GM19438 (cell line): ENCODE measurements around the gene PIP5K1B.
A peak's percentile ranks its signal among the peaks of the same experiment; 100 is the strongest.

Experiments used
- ATAC-seq: cut with Tn5 transposase; IDR thresholded peaks from one replicate; pipeline ENCODE4 v1.9.1; 2021; ENCODE audit warnings: low read depth; ENCODE audit not compliant: unreplicated experiment

Gene PIP5K1B

DNA sequence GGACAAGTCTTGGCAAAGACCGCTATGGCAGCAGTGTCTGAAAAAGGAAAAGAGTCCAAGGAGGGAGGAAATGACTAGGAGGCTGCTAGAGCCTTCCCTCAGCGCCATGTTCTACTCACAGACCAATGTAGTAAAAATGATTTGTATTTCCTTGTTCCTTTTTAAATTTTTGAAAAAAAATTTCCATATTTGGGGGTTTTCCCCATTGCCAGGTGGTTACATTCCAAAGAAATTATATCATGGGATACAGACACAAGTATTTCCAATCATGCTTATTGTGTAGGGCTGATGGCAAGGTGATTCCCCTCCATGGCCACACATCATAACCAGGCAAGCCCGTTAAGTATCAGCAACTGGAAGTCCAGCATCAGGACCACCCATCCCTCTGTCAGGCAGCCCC, 138.2 kb downstream of the PIP5K1B start:
- no peak for ATAC-seq

DNA sequence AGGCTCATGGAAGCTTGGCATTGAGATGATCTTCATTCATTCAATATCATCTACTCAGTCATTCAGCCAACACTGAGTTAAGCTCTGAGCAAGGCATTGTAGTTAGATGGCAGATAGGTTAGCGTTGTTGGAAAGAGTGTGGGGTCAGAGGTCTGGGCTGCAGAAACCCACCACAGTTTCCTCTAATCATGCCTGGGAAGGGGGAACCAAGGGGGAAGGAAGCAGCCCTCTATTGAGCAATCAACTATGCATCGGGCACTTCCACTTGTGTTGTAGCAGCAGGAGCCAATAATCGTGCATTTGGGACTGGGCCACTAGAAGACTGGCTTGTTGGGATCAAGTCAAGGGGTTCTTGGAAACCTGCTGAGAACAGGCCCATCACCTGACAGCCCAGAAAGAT, 139.1 kb downstream of the PIP5K1B start:
- ATAC-seq, result no peak

DNA sequence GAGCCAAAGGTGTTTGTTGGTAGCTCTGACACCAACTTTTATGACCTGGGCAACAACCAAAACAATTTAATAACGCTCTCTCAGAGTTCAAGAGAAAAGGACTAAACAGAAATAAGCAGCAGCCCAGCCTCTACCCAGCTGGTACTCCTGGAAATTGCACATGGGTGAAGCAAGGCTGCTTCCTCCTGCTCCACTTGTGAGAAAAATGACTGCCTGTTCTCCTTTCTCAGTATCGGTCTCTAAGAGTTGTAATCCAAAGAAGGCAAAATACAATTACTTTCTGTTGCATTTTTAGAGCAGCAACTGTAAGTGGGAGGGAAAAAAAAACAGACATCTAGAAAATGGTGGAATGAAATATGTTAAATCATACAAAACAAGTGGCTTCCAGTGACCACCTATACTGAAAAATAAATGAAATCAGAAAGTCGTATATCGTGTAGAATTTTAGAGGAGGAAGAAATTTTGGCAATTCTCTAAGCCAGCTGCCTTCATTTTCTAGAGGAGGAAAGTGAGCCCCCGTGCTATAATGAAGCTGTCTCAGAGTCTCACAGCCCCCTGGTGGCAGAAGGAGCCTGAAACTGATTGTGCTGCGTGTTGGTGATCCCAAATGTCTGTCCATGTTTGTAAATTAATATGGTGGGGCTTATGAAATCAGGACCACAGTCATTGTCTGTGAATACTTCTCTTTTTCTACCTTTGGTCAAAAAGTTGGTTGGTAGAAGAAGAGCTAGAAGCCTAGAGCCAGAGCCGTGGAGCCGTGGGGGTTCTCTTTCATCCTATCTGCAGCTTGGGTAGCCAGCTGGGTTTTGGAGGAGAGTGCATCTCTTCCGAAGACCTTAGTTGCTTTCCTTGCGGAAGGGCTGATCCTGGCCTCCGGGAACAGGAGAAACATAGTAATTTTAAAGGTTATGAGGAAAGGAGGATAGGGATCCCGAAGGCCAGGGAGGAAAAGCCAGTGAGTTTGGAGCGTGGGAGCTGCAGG, 139.9 kb downstream of the PIP5K1B start:
- ATAC-seq, result peak; percentile 79

GRCh38 chr9:68847765-68848164, 142.7 kb downstream of the PIP5K1B start:
- ATAC-seq, result no peak

DNA sequence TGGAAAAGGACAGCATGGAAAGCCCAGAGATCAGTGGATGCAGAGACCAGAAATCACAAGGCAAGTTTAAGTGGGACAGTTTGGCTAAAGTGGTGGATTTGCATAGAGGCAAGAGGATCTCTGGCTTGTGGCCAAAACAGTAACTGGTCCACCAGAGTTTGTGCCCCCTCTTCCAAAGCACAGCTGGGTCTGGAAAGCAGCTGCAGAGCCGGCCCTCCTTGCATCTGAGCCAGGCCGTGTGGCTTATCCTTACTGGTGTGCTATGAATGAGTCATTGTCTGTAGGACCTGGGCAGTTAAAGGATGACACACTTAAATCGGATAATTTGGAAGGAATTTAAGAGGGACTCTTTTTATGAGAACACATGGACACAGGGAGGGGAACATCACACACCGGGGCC, 146.6 kb downstream of the PIP5K1B start:
- no peak for ATAC-seq

GRCh38 chr9:68852941-68853340, 147.9 kb downstream of the PIP5K1B start:
- ATAC-seq, result no peak

GRCh38 chr9:68859347-68859746, 154.3 kb downstream of the PIP5K1B start:
- ATAC-seq, result no peak

GRCh38 chr9:68860419-68860818, 155.4 kb downstream of the PIP5K1B start:
- no peak for ATAC-seq

DNA sequence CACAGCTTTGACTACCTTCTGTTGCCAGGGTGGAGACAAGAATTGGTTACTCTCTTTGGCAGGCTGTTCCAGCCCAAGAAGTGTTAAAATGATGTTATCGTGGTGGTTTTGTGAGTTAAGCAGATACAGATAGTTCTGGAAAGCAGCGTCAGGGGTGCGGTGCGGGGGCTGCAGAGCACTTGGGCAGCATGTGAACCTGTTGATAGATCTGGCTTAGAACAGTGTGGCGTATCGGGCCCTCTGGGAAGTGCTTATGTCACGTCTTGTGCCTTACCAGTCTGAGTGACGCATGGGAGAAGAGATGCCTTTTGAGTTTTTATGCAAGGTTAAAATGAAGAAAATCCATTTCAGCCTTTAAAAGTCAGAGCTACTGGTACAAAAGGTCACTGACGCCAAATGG, 156.4 kb downstream of the PIP5K1B start:
- ATAC-seq, result no peak

DNA sequence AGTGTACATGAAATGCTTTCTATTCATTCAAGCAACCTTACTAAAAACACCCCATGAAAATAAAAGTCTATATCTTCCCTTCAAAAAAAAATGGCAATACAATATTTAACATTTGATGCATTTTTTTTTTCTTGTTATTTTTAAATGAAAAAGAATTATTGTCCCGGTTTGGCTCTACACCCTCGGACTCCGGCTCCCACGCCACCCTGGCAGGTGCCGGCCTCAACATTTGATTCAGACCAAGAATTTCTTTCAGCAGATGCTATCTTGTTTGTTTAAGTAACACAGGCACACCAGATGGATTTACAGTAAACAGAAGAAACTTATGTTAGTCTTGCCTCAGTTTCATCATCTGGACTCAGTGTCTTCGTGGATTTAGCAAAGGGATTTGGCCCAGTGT, 162.0 kb downstream of the PIP5K1B start:
- no peak for ATAC-seq

- ATAC-seq, result no peak
These were observed 164.0 kb downstream of the PIP5K1B start for GRCh38 chr9:68869022-68869421.

DNA sequence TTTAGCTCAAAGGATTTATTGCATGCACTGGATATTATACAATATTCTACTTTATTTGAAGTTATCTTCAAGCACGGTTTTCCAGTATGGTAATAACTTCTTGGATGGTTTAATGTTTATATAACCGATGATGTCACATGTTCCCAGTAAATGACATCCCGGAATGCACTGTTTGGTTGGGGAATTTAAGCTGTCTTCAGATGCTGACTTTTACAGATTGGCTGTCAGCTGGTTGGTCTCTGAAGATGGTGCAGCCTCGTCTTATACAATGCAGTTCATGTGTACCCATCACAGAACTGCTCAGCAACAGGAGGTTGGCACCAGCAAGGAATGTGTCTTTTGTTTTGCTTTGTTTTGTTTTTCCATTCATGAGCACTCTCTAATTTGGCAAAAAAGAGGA, 165.0 kb downstream of the PIP5K1B start:
- no peak for ATAC-seq

DNA sequence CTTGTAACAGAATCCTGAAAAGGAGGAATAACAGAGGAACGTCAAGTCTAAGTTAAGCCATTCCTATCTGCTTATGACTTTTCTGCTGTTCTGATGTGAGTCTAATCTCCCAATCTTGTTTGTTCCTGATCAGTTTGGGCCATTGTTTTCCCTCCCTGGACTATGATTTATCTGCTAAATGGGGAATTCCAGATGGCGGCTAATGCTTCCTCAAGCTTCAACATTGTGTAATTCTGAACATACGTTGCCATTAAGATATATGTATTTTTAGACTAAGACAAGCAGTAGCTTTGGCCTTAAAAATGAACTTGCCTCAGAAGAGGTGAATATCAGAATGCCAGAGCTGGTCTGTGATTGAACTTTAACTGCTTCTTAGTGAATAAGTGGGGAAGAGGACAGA, 166.2 kb downstream of the PIP5K1B start:
- ATAC-seq, result no peak

- ATAC-seq, result no peak
These were observed 167.0 kb downstream of the PIP5K1B start for GRCh38 chr9:68872026-68872501.

- ATAC-seq, result no peak
These were observed 168.1 kb downstream of the PIP5K1B start for GRCh38 chr9:68873179-68873578.

GRCh38 chr9:68876273-68876672, 171.2 kb downstream of the PIP5K1B start:
- no peak for ATAC-seq

DNA sequence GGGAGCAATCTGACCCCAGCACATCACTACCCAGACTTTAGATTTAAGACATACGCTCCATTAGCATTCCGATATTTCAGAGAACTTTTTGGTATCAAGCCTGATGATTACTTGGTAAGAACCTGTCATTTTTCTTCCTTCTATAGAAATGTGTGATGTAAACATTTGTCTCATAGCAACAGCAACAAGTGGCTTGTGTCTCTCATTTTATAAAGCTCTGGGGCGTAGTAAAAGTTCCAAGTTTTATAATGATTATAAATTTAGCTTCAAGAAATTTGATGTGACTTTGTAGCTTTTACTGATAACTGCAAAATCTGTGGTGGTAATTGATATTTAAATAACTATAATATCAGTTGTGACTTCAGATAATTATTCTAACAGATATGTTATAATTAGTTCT, 171.6 kb downstream of the PIP5K1B start:
- no peak for ATAC-seq

DNA sequence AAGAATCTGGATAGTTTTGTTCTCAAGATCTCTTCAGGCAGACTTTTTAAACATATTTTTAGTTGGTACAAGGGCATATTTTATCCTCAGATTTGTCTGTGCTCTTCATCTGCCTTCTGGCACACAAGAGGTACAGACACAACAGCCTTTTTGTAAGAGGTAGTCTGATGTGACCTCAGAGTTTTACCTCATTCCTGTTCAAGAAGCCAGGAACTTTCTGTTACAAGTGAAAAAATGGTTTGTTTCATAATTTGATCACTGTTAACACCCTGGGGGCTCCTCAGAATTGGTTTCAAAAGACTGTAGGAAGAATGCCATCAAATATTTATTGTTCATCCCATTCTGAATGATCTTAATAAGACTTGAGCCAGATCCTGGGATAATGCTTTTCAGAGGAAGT, 172.2 kb downstream of the PIP5K1B start:
- no peak for ATAC-seq

DNA sequence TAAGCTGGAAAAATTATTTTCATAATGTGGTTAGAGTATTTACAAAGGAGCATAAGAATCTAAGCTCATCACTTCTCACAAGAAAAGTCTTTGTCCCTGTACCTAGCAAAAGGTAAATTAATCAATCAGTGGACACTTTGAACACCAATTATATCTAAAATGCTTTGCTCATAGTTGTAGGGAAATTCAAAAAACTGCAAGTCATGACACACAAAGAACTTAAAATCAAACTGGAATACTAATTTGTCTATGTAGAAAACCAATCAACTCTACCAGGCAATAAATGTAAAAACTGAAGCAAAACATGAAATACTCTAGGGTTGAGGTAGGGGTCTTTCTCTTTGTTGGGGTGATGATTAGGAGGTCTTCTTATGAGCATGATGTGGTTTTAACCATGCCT, 173.4 kb downstream of the PIP5K1B start:
- ATAC-seq, result no peak

- no peak for ATAC-seq
These were observed 178.2 kb downstream of the PIP5K1B start for GRCh38 chr9:68883224-68883623.

DNA sequence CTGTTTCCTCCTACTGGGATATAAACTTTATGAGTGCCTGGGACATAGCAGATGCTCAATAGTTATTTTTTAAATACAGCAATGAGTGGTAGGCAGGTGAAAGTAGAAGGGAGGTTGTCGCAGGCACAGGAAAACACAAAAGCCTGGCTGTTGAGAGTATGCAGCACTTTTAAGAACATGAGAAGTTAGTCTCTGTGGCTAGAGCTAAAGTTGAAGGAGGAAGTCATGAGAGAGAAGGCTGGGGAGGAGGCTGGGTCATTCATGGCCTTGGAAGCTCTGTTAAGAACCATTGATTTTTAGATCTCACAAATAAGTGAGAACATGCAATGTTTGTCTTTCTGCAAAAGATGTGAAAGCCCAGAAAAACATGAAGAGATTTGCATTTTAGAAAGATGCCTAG, 182.2 kb downstream of the PIP5K1B start:
- ATAC-seq, result no peak

DNA sequence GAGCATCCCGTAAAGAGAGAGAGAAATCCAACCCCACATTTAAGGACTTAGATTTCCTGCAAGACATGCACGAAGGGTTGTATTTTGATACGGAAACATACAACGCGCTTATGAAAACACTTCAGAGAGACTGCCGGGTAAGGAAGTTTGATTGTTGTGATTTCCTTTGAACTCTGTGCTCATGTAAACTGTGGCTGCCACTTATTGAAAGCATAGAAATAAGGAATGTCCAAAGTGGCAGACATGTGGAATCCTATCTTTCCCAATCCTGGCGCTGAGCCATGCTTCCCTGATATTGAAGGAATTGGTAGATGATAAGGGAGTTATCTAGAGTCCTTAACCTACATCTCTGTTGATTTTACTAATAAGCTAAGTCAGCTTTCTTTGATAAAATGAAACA, 189.5 kb downstream of the PIP5K1B start:
- no peak for ATAC-seq
